SK-N-MC (cell line): Measurements from ENCODE around the gene IFNGR1.
"Not testable (repeated sequence)": the region's sequence is repeated elsewhere in the genome, so short reads cannot be mapped to it uniquely, and the experiment has no call there.

Experiments used
- EZH2 ChIP-seq: fragments of 200-600 bp; sonication (generic); IDR thresholded peaks from one replicate; pipeline ENCODE4 v1.6.1; 2017; ENCODE audit warnings: antibody characterized with exemption
- FOXP2 ChIP-seq: optimal IDR thresholded peaks from 2 replicates; pipeline ENCODE3; 2011; ENCODE audit warnings: mild to moderate bottlenecking, moderate library complexity; ENCODE audit not compliant: insufficient read depth; ENCODE audit errors: extremely low read length, control extremely low read depth
- POLR2AphosphoS5 ChIP-seq: IDR thresholded peaks from 2 replicates; pipeline ENCODE4 v1.6.1; 2012; ENCODE audit warnings: mild to moderate bottlenecking, low read depth, low read length, borderline replicate concordance

DNA sequence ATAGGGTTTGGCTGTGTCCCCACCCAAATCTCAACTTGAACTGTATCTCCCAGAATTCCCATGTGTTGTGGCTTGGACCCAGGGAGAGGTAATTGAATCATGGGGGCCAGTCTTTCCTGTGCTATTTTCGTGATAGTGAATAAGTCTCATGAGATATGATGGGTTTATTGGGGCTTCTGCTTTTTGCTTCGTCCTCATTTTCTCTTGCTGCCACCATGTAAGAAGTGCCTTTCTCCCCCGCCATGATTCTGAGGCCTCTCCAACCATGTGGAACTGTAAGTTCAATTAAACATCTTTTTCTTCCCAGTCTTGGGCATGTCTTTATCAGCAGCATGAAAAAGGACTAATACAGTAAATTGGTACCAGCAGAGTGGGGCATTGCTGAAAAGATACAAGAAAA is 11.7 kb downstream of the IFNGR1 start:
- TF ChIP-seq EZH2, POLR2AphosphoS5, FOXP2: not testable (repeated sequence)
